HEK293T (cell line): ENCODE measurements around the gene DARS2.

Experiments used
- CTCF ChIA-PET: fragments of 350-600 bp; formaldehyde crosslinking; extraction: SDS; loops from one replicate; lab custom pipeline; 2021; ENCODE audit warnings: antibody characterized with exemption, inconsistent platforms; lab: Yijun Ruan, JAX
- POLR2A ChIA-PET: fragments of 350-600 bp; formaldehyde crosslinking; extraction: SDS; loops from one replicate; lab custom pipeline; 2020; ENCODE audit warnings: antibody characterized with exemption, inconsistent platforms; lab: Yijun Ruan, JAX
- DNase-seq: peaks from one replicate; pipeline ENCODE4 v3.0.0; 2012; ENCODE audit warnings: mixed read lengths; ENCODE audit errors: extremely low spot score
- ARNT ChIP-seq: fragments of 450-650 bp; IDR thresholded peaks from 2 replicates; pipeline ENCODE4 v1.6.1; 2017; ENCODE audit warnings: mild to moderate bottlenecking
- BHLHE40 ChIP-seq: fragments of 450-650 bp; IDR thresholded peaks from 2 replicates; pipeline ENCODE4 v1.6.1; 2016; ENCODE audit warnings: mild to moderate bottlenecking, moderate library complexity, borderline replicate concordance
- CTBP1 ChIP-seq: fragments of 450-650 bp; IDR thresholded peaks from 2 replicates; pipeline ENCODE4 v1.6.1; 2016; ENCODE audit warnings: borderline replicate concordance
- ELF4 ChIP-seq: fragments of 450-650 bp; IDR thresholded peaks from 2 replicates; pipeline ENCODE4 v1.6.1; 2017; ENCODE audit warnings: antibody characterized with exemption
- FOXA1 ChIP-seq: fragments of 450-650 bp; IDR thresholded peaks from 2 replicates; pipeline ENCODE4 v1.6.1; 2016; ENCODE audit warnings: mild to moderate bottlenecking
- FOXK2 ChIP-seq: fragments of 450-650 bp; IDR thresholded peaks from 2 replicates; pipeline ENCODE4 v1.6.1; 2016; ENCODE audit warnings: mild to moderate bottlenecking
- FOXM1 ChIP-seq: fragments of 450-650 bp; IDR thresholded peaks from 2 replicates; pipeline ENCODE4 v1.6.1; 2017; ENCODE audit warnings: mild to moderate bottlenecking, borderline replicate concordance
- HDGF ChIP-seq: fragments of 450-650 bp; IDR thresholded peaks from 2 replicates; pipeline ENCODE4 v1.6.1; 2017; ENCODE audit warnings: antibody characterized with exemption, borderline replicate concordance
- L3MBTL2 ChIP-seq: fragments of 450-650 bp; conservative IDR thresholded peaks from 2 replicates; pipeline ENCODE4 v1.6.1; 2016; ENCODE audit warnings: mild to moderate bottlenecking
- LEF1 ChIP-seq: fragments of 450-650 bp; IDR thresholded peaks from 2 replicates; pipeline ENCODE4 v1.6.1; 2017; ENCODE audit warnings: mild to moderate bottlenecking, borderline replicate concordance
- NFRKB ChIP-seq: fragments of 450-650 bp; IDR thresholded peaks from 2 replicates; pipeline ENCODE4 v1.6.1; 2016; ENCODE audit warnings: mild to moderate bottlenecking, moderate library complexity
- PKNOX1 ChIP-seq: fragments of 450-650 bp; IDR thresholded peaks from 2 replicates; pipeline ENCODE4 v1.6.1; 2016
- SP1 ChIP-seq: fragments of 450-650 bp; IDR thresholded peaks from 2 replicates; pipeline ENCODE4 v1.6.1; 2017
- SUZ12 ChIP-seq: fragments of 450-650 bp; IDR thresholded peaks from 2 replicates; pipeline ENCODE4 v1.6.1; 2016; ENCODE audit warnings: mild to moderate bottlenecking
- TARDBP ChIP-seq: fragments of 450-650 bp; IDR thresholded peaks from 2 replicates; pipeline ENCODE4 v1.6.1; 2016
- ZNF384 ChIP-seq: fragments of 450-650 bp; IDR thresholded peaks from 2 replicates; pipeline ENCODE4 v1.6.1; 2016

Gene DARS2

GRCh38 chr1:173900427-173900826 lies 76.0 kb downstream of the DARS2 start:
- ChIA-PET POLR2A (interaction anchor here (1.2 kb wide), 1 partner anchor 32 kb away, joined by 3 read pairs; the partner anchor contains the start of gene ZBTB37), CTCF (no interaction called here)
- no peak for DNase-seq
- TF ChIP-seq ZNF384 (no peak), PKNOX1 (no peak), FOXK2 (no peak), CTBP1 (no peak), TARDBP (no peak), NFRKB (no peak), BHLHE40 (no peak), ARNT (no peak), SP1 (no peak), L3MBTL2 (no peak), FOXA1 (no peak), LEF1 (no peak)

DNA sequence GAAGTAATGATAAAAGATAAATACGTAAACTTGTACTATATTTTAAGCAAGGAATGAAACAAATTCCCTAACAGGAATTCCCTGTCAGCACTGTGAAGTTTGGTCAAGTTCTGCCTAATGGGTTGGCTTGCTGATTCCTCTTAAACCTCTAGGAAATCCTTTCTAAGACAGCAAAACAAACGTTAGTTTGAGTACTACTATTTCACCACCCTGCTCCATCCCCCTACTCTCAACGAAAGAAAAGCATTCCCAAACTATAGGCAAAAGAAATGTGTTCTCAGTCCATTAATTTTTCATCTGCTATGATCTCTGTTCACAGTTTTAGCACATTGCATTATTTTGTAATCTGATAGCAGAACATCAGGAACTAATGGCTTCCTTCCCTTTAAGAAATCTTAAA lies 76.5 kb downstream of the DARS2 start:
- no peak for DNase-seq
- TF ChIP-seq ZNF384 (0 out of 2 replicates have a peak, but pooled peaks have one; percentile 18), FOXA1 (no peak)
- ChIA-PET POLR2A (interaction anchor here (1.6 kb wide), 1 partner anchor 33 kb away, joined by 6 read pairs; the partner anchor contains the start of genes GAS5 and ZBTB37), CTCF (no interaction called here)

- ChIA-PET CTCF (no interaction called here), POLR2A (no interaction called here)
- TF ChIP-seq SP1 (no peak), FOXM1 (no peak), ELF4 (no peak), SUZ12 (no peak), TARDBP (no peak), NFRKB (no peak), L3MBTL2 (no peak), LEF1 (no peak), FOXA1 (no peak), HDGF (no peak), CTBP1 (no peak), PKNOX1 (no peak), FOXK2 (no peak), ZNF384 (no peak)
- no peak for DNase-seq
Observed at GRCh38 chr1:173903827-173904531, 79.5 kb downstream of the DARS2 start.
